ENCODE results near the gene IRF5.

IRF5 gene

DNA sequence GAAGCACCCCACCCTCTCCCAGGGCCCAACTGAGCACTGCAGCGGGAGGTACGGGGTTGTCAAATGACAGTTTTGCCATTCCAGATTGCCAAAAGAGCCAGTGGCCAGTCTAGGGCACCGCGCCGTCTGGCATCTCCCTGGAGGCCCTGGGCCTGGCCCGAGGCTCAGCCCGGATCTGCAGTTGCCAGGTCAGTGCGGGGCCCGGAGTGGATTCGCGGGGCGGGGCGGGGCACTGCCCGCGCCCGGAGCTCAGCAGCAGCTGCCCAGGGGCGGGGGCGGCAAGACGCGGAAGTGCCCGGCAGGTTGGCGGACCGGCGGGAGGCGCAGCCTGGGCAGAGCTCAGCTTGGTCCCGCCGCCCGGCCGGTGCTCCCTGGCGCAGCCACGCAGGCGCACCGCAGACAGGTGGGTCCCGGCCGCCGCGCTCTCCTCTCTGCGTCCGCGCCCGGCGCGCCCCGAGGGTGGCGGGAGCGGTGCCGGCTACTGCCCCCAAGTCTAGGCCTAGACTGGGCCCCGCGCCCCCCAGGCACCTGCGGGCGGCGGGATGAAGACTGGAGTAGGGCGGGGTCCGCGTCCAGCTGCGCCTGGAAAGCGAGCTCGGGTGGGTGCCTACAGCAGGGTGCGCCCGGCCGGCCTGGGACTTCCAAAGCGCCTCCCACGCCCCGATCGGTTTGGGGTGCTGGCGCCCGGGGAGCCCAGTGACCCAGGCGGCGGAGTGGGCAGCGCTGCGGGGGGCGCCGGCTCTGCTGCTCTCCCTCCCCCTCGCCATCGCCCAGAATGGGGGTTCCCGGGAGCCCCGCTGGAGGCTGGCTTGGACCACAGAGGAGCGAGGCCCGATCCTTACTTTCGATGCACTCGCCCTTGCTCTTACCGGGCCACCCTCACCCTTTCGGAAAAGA lies at the start of gene IRF5:
TSS of gene IRF5 (plus strand) at position 281 of the 897 bp plus-strand sequence. CDS start 4,155 bp downstream, outside the sequence.
- peak; percentile 83 to 93 (median 83) for DNase-seq

DNA sequence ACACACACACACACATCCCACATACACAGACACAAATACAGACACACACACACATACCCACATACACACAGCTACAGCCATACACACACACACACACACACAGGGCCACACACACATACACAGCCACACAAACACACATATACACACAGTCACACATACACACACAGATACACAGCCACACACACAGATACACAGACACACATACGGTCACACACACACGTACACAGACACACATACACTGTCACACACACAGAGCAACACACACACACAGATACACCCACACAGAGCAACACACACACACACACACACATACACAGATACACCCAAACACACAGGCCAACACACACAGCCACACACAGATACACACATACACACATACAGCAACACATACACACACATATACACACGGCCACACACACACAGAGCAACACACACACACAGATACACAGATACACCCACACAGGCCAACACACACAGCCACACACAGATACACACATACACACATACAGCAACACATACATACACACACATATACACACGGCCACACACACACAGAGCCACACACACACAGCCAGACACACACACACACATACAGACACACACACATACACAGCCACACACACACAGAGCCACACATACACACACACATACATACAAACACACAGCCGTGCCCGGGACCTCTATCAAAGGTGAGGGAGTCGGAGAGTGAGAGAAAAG lies 49.5 kb upstream of the IRF5 start:
- DNase-seq, result no peak

DNA sequence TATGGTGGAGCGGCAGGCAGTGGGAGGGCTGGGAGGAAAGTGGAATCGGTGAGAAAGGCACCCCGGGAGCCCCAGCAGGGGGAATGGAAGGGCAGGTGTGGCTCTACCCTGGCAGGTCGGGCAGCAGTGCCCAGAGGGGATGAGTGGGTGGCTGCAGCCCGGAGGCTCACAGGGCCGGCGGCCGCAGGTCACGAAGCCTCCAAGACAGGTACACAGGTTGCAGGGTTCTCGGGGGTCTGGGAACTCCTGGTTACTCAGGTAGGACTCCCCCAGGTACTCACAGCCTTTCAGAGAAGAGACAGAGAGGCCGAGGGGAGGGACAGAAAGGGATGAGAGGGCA lies 49.0 kb upstream of the IRF5 start:
- DNase-seq, result no peak

GRCh38 chr7:128889121-128889520 lies 48.6 kb upstream of the IRF5 start:
- DNase-seq, result no peak

GRCh38 chr7:128890306-128891109 lies 47.2 kb upstream of the IRF5 start:
- peak; percentile 36 to 69 (median 51) for DNase-seq

DNA sequence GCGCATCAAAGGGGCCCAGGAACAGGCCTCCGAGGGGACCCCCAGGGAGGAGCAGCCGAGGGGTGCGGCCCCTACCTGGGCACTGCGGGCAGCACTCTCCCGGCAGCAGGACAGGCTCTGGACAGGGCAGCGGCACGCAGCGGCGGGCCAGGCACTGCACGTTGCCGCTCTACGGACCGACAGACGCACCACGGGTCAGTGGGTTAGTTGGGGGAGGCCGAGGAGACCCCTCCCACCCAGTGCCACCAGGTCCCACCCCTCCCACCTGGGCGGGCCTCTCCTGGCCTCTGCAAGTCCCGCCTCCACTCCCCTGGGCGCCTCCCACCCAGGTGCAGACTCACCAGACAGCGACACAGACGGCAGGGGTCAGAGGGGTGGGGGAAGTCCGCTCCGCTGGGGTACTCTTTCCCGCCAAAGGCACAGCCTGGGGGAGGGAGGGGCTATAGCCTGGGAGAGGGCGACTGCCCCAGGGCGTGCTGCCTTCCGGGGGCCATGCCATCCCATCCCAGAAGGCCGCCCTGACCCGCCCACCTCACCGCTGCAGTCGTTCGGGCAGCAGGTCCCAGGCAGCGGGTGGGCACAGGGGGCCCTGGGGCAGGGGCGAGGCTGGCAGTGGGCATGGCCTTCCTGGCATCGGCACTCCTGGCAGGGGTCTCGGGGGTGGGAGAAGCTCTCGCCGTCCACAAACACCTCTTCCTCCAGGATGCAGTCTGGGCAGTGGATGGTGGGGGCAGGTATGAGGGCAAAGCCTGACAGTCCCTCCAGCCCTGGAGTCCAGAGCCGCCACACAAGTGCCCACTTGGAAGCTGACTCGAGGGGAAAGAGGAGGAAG lies 46.4 kb upstream of the IRF5 start:
- DNase-seq, result no peak

GRCh38 chr7:128891942-128892269 lies 45.8 kb upstream of the IRF5 start:
- no peak for DNase-seq

GRCh38 chr7:128892521-128893250 lies 45.0 kb upstream of the IRF5 start:
- no peak for DNase-seq

GRCh38 chr7:128893251-128894100 lies 44.3 kb upstream of the IRF5 start:
- DNase-seq, result no peak

GRCh38 chr7:128894101-128894440 lies 43.7 kb upstream of the IRF5 start:
- DNase-seq, result no peak

DNA sequence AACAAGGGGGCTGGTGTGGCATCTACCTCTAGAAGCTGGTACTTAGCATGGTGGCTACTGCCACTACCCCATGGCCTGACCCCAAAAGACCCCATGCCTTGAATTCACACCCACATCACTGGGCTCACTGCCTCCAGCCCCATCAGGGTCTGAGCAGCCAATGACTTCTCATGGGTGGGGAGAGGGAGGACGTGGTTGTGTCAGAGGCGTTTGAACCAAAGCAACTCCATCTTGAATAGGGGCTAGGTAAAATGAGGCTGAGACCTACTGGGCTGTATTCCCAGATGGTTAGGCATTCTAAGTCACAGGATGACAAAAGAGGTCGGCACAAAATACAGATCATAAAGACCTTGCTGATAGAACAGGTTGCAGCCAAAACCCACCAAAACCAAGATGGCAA lies 42.4 kb upstream of the IRF5 start:
- DNase-seq, result no peak

- DNase-seq, result no peak
Observed at GRCh38 chr7:128899392-128899791, 38.3 kb upstream of the IRF5 start.

DNA sequence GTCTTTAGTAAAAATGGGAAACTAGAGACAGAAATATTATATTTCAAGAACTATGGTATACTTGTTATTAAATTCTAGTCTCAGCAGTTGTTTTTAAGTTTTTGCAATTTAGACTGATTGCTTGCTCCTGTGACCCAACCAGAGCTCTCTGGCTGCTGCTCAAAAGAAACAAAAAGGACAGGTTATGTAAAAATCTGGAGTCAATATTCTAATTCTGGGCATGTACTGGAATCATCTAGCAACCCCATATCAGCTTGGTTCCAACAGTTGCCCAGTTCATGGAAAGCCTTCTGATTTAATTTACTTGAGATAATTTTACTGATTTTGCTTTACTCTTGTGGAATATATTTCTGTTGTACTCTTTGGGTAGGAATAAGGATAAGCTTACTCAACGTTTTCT lies 37.5 kb upstream of the IRF5 start:
- DNase-seq, result no peak

DNA sequence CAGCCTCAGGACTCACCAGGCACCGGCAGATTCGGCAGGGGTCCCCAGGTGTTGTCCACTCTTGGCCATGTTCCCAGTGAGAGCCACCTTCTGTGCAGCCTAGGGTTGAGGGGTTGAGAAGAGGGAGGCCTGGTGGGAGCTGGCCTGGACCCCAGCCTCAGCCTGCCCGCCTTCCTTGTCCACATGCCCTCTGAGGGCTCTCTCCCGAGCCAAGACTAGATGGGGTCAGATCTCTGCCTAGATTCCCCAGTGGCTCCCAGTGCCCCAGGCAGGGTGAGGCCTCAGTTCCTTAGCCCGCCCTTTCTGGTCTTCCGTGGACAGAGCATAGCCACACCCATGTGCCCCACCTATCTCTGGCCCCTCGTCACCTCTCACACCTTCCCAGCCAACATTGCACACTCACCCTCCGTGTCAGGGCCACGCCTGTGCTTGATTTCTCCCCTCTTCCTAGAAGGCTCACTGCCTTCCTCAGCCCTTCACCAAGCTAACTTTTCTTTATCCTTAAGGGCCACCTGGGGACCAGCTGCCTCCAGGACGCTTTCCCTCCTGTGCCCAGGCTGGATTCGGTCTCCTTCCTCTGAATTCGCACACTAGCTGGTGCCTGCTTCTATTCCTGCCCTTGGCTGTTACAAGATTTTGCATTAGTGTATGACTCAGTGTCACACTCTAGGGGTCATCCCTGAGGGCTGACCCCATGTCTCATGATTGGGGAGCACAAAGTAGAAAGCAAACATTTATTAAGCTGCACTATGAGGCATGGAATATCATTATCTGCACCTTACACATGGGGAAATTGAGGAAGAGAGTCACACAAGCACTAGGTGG lies 34.8 kb upstream of the IRF5 start:
- peak; percentile 75 to 82 (median 81) for DNase-seq

DNA sequence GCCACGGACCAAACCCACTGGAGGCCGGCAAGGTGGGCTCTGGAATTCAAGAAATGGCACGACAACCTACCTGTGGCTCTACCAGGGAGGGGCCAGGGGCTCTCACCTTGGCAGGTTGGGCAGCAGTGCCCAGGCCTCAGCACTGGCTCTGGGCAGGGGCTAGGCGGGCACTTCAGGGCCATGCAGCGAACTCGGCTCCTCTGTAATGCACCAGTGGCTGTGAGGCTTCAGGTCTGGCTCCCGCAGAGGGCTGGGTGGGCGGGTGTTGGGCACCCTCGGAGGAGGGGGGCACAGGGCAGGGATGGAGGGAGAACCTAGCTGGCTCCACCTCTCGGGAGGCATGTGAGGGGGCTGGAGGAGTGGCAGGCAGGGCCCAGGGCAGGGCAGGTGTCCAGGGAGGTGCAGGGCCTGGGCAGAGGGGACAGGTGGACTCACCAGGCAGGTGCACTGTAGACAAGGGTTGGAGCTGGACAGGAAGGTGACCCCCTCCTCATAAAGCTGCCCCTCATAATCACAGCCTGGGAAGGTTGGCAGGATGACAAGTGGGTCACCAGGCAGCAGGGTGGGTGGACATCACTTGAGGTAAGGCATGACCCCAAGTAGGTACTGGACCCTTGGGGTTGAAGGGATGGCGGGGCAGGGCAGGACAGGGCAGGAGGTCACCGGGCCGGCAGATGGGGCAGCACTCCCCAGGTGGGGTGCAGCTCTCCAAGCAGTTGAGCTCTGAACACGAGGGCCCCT lies 33.9 kb upstream of the IRF5 start:
- DNase-seq, result no peak

GRCh38 chr7:128904381-128905197 lies 33.1 kb upstream of the IRF5 start:
- DNase-seq, result peak; percentile 75 to 87 (median 82)

- DNase-seq, result no peak
Observed at GRCh38 chr7:128906001-128906765, 31.5 kb upstream of the IRF5 start.
